GM21717 (cell line): Measurements from ENCODE around the gene UPK3A.

ENCODE experiments used
- ATAC-seq: cut with Tn5 transposase; IDR thresholded peaks from one replicate; pipeline ENCODE4 v1.9.1; 2021; ENCODE audit warnings: mild to moderate bottlenecking, moderate library complexity; ENCODE audit not compliant: unreplicated experiment

The UPK3A gene

DNA sequence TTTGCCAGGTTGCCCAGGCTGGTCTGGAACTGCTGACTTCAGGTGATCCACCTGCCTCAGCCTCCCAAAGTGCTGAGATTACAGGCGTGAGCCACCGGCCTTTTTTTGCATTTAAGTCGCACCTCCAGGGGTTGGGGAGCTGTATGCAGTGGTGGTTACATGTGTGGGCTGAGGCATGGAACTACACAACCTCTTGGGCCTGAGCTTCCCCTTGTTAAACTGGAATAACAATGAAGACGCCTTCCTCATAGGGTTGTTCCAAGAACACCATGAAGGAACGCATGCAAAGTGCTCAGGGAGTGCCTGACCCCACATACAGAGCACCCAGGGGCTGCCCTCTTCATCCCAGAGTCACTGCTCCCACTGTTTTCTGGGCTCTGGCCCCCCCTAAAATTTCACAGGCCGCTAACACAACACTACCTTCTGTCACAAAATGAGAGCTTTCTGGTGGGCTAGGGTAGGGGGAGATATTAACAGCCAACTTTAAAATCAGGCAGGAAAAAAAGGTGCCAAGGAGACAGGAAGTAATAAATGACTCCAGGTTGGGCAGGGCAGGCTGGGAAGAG, 23.7 kb downstream of the UPK3A start:
- no peak for ATAC-seq

DNA sequence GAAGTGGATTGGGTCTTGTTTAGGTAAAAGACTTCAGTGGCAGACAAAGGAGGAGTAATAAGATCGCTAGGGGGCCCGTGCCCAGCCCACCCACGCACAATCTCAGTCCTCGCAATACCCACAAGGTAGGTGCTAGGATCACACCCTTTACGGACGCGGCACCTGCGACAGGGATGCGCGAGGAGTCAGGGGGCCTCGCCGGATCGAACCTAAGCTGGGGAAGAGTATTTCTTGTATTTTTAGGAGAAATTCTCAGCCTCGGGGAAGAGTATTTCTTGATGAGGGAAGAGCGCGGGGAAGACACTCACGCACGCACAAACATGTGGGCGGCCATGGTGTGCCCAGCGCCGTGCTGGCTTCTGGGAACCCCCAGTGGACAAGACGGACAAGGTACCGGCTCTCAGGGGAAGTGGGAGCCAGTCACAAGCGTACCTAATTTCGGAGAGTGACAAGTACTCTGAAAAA, 24.2 kb downstream of the UPK3A start:
- no peak for ATAC-seq

DNA sequence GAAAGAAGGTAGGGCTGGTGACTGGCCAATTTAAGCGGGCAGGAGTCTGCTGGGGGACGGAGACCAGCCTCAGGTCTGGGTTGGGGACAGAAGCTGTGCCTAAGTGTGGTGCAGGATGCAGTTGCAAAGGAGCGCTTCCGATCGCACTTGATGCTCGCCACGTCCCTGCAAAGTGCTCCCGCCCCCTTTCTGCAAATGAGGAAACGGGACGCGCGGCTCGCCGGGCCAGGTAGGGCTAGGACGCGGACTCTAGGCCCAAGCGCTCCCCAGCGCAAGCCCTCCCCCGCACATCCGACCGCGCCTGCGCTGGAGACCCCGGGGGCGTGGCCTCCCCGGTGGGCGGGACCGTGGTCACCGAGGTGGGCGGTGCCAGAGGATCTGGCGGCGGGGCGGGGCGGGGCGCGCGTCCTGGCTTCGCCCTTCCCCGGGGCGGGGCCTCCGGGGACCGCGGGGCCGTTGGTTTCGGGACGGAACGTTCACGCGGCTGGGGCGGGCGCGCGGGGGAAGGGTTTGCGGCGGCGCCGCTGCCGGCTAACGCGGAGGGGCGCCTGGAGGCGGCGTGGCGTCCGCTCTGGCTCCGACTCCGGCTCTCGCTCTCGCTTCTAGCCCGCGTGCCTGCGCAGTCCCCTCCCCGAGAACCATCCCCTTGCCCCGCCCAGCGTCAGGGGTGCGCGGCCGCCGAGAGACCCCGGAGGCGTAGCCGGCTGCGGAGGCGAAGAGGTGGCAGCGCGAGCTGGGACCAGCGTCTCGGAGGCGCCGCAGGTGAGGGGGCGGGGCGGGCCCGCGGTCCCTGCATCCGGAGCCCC, 24.9 kb downstream of the UPK3A start, which contains the start of gene FAM118A:
TSS of gene FAM118A (plus strand) at position 513 of the 806 bp plus-strand sequence. CDS start 12,446 bp downstream, outside the sequence.
- ATAC-seq = peak; percentile 62

DNA sequence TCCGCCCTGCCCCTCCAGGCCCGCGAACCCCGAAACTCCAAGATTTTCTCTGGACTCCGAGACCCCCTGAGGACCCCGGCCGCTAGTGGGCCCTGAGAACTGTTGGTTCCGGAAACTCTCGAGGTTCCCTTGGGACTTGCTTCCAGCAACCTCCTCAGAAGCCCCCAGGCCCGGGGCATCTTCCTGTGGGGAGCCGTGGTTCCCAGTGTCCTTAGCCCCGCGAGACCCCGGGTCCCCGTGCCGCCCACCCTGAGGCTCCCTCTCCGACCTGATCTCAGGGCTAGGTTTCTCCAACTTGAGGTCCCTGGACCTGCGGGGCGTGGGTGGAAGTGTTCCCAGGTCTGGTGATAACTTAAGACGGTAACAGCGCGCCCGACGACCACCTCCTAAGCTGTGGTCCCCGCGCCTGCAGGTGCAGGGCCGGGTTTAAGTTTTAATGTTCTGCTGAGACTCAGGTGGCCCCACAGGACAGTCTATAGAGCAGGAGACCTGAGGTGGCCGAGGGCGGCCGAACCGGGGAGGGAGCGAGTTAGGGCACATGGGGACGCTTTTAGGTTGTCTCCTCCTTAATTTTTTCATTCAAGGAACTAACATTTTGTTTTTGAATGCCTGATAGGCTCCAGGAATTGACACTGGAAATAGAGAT, 25.7 kb downstream of the UPK3A start:
- ATAC-seq = no peak

DNA sequence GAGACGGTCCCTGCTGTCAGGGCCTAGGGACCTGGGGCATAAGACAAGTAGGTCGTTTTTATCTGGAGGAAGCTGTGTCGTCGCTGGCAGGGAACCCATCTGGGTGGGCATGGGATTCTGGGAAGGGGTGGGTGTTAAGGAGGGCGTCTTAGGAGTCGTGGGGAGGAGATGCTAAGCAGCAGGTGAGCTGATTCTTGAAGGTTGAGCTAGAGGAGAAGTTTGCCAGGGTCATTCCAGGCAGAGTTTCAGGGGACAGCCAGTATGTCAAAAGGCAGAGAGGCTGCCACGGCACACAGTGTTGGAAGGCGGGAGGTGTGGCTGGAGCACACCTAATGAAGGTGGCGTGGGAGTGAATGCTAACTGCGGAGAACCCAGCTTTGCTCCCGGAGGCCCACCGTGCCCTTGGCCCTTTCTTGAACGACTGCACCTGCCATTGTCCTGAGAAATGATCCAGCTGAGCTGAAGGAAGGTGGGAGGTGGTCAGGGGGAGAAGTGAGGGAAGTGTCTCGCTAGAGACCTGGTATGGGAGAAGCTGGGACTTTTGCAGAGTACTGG, 26.3 kb downstream of the UPK3A start:
- ATAC-seq = no peak

DNA sequence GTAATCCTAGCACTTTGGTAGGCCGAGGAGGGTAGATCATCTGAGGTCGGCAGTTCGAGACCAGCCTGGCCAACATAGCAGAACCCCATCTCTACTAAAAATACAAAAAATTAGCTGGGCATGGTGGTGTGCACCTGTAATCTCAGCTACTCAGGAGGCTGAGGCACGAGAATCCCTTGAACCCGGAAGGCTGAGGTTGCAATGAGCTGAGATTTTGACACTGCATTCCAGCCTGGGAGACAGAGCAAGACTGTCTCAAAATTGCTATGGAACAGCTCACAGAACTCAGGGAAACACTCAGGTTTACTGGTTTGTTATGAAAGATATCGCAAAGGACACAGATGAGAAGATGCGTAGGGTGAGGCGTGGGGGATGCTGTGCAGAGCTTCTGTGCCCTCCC, 27.7 kb downstream of the UPK3A start:
- ATAC-seq = no peak

DNA sequence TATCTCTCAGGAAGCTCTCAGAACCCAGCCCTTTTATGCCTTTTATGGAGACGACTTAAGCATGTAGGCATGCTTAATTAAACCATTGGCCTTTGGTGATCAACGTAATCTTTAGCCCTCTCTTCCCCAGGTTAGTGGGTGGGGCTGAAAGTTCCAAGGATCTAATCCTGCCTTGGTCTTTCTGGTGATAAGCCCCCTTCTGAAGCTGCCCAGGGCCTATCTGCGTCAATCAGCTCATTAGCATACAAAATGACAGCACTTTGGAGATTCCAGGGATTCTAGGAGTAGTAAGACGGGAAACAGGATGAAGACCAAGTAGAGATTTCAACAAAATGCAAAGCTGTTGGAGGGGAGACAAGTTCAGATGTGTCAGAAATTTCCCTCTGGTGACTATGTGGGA, 28.1 kb downstream of the UPK3A start:
- ATAC-seq = no peak

DNA sequence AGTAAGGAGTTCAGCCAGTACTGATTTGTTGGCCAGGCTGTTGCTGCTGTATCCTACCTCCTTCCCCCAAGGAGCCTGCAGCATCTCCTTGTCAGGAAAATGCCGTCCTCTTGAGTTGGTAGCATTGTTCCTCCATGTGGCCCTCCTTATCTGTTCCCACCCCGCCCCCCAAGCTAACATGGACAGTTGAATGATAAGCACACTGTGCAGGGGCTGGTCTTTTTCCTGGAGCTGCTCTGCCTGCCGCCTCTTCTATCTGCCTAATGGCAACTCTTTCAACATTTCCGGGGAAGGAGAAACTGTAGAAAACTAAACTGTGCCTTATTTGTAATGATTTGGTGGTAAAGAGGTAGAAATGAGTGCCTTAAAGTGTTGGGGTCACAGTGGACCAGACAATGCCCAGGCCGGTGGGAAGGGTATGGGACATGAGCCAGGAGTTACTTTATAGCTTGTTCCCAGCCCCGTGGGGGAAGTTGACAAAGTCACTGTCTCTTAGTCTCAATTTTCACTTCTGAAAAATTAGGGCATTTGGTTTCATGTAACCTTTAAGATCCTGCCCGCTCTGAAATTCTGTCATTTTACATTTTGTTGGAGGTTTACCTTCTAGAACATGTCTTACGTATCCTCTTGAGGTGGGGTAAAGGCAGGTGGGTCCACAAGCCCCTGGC, 29.4 kb downstream of the UPK3A start:
- ATAC-seq = no peak

DNA sequence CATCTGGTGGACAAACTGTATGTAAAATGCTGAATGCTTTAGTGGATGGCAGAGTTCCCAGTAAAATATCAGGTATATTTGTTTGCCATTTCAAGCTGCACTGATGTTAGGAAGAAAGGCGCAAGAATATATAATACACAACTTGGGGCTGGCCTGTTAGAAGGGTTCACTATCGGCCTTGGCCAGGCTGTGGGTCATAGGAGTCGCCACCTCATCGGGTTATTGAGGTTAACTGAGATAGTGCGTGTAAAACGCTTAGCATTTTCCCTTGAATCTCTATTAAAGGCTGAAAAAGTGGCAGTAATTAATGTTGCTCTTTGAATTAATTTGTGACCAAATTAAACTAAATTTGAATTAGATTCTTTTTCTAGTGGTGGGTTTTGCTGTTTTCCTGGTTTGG, 30.0 kb downstream of the UPK3A start:
- ATAC-seq = no peak

DNA sequence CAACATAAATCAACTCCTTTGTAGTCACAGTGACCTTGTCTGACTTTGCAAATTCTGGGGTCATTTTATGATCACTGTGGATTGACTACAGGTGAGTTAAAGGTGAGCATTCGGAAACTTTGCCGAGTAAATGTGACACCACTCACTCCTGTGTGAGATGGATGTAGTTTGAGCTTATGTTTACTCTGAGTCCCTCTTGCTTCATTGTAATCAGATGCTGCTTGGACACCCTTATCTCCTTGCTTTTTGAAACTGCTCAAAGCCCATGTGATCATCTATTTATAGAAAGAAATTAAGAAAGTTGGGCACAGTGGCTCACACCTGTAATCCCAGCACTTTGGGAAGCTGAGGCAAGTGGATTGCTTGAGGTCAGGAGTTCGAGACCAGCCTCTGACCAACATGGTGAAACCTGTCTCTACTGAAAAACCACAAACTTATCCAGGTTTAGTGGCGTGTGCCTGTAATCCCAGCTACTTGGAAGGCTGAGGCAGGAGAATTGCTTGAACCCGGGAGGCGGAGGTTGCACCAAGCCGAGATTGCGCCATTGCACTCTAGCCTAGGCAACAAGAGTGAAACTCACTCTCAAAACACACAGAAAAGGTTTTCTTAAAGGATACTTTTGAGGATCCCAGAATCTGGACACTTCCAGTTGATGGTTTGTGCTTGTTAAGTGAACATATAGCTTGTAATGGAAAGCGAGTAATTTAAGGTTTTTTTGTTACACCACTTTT, 32.2 kb downstream of the UPK3A start:
- ATAC-seq = no peak

DNA sequence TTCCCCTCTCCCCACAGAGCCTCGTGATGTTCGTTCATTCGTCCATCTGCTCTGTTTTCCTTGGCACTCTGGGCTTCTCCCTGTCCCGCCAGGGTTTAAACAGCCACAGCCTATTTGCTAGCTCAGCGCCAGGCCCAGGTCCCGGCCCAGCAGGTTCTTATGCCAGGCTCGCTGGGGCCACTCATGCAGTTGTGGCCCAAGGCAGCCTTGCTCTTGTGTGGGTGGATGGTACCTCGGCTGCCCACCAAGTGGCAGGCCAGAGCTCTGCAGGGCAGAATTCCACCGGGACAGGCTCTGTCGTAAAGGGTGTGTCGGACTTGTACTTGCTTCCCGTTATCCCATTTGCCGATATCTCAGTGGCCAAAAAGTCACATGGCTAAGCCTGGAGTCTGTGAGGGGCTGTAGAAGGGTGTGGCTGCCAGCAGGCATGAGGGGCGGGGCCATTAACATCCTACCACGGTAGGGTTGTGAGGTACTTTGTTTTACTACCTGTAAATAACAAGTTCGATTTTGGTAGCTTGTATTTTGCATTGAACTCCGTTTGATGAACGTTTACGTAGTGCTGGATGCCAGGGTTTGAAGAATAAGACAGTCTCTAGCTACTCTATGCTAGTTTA, 32.9 kb downstream of the UPK3A start:
- no peak for ATAC-seq

DNA sequence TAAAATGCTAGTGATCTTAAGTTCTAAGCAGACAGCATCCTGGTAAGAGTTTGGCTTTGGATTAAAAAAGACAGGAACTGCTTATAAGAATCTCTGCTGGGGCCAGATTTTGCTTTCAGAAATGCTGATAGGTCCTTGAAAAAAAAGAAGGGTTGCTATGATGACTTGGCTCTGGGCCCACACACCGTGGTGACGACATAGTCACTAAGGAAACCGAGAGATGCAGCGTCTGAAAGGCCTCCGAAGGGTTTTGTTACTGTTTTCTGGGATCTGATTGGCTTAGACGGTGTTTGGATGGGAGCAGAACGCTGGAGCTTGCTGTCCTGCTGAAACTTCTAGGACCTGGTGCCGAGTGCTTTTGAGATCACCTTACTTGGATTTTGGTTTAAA, 33.4 kb downstream of the UPK3A start:
- peak; percentile 56 for ATAC-seq

DNA sequence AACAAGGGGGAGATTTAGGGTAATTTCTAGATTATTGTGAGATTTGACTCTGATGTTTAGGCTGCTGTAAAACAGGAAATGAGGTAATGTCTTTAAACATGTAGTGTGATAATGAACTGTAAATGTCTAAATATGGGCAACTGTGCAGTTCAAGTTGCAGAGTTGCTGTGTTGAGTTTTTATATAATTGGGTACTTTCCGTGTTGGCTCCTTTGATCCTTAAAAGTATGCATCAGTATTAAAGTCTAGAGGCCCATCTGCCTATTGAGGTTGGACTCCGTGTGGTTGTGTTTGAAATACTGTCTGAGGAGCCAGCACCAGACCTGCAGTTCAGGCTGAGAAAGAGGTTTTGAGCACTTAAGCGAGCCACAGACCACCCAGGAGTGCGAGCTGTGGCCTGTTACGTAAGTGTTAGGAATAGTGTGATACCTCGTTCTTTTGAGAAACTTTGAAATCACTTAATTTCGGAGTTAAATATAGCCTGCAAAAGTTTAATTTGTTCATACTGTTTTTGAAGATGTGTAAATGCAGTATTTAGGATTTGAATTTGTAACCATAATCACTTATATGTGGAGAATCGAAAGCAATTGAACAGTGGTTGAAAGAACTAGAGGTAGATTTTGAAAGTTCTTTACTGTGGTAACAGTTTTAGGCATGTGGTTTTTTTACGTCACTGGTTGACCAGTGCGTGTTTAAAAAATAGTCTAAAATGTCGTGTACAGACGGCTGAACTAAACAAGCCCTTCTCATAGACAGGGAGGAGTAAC, 34.0 kb downstream of the UPK3A start:
- peak; percentile 33 for ATAC-seq

DNA sequence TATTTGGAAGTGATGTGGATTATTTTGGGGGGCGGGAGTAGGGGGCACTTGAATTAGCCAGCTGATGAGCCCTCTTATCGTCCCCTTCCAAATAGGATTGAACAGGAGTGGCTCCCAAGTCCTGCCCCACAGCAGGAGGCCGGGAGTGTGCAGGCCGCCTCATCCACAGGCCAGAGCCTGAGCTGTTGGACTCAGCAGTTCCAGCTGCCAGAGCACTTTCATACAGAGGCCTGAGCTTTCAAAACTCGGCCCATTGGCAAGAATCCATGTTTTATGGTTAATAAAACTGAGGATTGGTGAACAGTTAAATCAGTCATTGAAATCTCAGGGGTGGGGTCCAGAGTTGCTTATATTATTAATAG, 34.6 kb downstream of the UPK3A start:
- no peak for ATAC-seq

DNA sequence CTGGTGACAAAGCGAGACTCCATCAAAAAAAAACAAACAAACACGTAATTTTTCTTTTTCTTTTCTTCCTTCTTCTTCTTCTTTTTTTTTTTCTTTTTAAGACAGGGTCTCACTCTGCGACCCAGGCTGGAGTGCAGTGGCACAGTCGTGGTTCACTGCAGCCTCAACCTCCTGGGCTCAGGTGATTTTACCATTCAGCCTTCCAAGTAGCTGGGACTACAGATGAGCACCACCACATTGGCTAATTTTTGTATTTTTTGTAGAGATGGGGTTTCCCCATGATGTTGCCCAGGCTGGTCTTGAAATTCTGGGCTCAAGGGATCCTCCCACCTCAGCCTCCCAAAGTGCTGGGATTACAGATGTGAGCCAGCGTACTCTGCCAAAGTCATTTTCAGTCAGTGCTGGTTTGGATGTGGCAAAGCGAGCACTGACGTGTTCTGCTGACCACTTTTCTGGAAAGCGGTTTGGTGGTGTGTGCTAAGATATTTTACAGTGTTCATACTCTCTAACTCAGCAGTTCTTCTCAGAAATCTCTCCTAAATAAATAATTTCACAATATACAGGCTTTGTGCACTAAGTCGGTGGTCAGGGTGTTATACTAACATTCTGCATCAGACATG, 35.7 kb downstream of the UPK3A start:
- ATAC-seq = no peak

DNA sequence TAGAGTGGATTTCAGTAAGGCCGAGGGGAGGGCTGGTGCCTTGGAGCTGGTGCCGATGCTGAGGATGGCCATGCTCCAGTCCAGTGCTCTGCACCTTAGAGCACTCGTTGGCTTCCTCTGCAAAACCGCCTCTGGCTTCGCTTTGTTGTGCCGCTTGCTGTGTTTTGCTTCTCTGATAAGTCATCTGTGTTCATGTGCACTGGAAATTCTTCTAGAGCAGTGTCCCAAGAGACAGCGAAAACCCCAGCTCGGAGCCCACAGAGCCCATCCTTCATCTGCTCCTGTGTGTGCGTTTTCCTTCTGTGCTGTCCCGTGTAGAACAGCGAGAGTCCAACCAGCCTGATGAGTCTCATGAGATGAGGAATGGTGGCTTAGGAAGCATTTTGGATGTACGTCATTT, 37.1 kb downstream of the UPK3A start:
- ATAC-seq = no peak

DNA sequence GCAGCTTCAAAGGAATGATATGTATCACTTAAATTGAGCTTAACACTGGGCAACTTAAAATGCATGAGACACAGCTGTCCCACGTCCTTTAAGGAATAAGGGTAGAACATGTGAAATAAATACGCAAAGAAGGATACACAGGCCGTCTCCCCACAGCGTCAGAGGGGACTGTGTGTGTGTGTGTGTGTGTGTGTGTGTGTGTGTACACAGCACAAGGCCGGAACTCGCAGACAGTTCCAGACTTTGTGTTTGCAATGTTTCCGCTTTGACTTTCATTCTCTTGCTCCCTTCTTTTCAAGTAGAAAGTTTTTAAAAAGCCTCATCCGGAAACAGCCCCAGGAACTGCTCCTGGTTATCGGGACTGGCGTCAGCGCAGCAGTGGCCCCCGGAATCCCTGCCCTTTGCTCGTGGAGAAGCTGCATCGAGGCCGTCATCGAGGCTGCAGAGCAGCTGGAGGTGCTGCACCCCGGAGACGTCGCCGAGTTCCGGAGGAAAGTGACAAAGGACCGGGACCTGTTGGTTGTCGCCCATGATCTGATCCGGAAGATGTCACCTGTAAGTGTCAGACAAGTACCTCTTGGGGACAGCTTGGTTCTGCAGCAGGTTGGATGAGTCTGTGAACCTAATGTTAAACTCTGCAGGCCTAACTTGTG, 38.2 kb downstream of the UPK3A start:
- no peak for ATAC-seq

DNA sequence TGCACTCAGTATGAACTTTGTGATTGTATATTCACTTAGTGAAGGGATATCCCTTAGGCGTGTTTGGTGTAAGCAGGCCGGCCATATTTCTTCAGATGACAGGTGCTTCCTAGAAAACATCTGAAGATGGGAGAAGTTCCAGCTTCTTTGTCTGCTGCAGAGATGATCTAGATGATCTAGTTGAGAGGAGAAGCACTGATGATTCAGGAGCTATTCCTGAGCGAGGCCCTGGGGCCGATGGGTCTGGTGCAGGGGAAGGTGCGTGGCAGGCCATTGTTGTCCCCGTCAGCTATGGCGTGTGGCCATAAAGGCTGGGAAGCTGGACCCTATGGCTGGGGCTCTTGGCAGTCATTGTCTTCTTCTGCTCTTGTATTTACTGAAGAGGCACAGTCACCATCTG, 38.9 kb downstream of the UPK3A start:
- no peak for ATAC-seq
